Glutamatergic neuron (in vitro differentiated cells): ENCODE data around the gene NOP9. TPM values are rescaled to one million over a fixed set of nuclear protein-coding genes. Genes with fewer than 3 reads are reported as not detected.

Source experiments
- DNase-seq: peaks from one replicate; pipeline ENCODE4 v3.0.0; 2022
- H3K27ac Mint-ChIP-seq: one replicate; pipeline ENCODE4 v1.8.0; 2020; ENCODE audit warnings: mild to moderate bottlenecking, mixed read lengths, inconsistent platforms; ENCODE audit not compliant: unreplicated experiment
- H3K27me3 Mint-ChIP-seq: one replicate; pipeline ENCODE4 v1.8.0; 2020; ENCODE audit warnings: mild to moderate bottlenecking, moderate library complexity, mixed read lengths, inconsistent platforms; ENCODE audit not compliant: unreplicated experiment
- H3K36me3 Mint-ChIP-seq: one replicate; pipeline ENCODE4 v1.8.0; 2020; ENCODE audit warnings: mild to moderate bottlenecking, mixed read lengths, inconsistent platforms; ENCODE audit not compliant: unreplicated experiment
- H3K4me1 Mint-ChIP-seq: one replicate; pipeline ENCODE4 v1.8.0; 2020; ENCODE audit warnings: mild to moderate bottlenecking, low read depth, mixed read lengths, inconsistent platforms; ENCODE audit not compliant: unreplicated experiment
- H3K4me3 Mint-ChIP-seq: one replicate; pipeline ENCODE4 v1.8.0; 2020; ENCODE audit warnings: mild to moderate bottlenecking, mixed read lengths, inconsistent platforms; ENCODE audit not compliant: unreplicated experiment
- H3K9me3 Mint-ChIP-seq: one replicate; pipeline ENCODE4 v1.8.0; 2020; ENCODE audit warnings: mild to moderate bottlenecking, moderate library complexity, mixed read lengths, inconsistent platforms; ENCODE audit not compliant: unreplicated experiment
- total RNA-seq: library from RNA; stranded (reverse); fragmentation: NEBNext Ultra II Directional; extraction: Animal tissue kit (Norgen Biotek cat#: 25700); gene quantifications from one replicate; pipeline ENCODE4 v1.2.1, GENCODE V29; 2021; ENCODE audit not compliant: unreplicated experiment
- TF ChIP-seq, protein P1 (sequence below): fragments of 200-600 bp; sonication (generic); IDR thresholded peaks from one replicate; pipeline ENCODE4 v1.5.0; 2021; ENCODE audit not compliant: partially characterized antibody, unreplicated experiment

NOP9 gene
- total RNA-seq, 1 donor from 2014 or later: 29.2 TPM

DNA sequence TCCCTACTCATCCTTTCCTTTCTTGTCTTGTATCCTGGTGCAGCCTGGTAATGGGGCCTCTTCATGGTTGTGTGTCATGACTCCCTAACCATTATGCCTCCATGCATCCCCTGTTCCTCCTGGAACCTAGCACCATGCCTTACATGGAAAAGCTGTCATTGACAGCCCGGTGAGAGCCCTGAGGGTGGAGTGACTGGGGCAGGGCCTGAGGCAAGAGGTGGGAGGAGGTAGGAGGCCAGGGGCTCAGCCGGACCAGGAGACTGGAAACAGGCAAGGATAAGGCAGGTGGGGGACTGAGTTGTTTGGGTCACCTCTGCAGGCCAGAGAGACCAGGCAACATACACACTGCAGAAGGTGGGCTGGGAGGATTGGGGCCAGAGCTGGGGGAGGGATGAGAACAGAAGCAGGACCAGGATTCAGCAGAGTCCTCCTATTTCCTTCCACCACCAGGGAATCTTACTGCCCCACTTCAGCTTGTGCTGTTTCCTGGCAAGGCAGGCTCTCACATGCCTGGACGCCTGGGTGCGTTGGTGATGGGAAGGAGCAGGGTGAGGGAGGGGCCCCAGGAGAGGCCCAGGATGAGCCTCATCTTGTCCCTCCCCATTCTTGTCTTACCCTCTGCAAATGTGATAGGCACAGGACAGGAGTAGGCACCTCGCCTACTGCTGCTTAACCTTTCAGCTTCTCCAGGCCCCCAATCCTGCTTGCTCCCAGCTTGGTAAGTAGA, 10.1 kb downstream of the NOP9 start, which contains the start of gene LTB4R2:
Gene LTB4R2, plus strand, starts transcription at position 603 of the 727 bp plus-strand sequence. CDS start 525 bp downstream, outside the sequence.
- no peak for DNase-seq
- H3K27me3 Mint-ChIP-seq: peaks cover 14% of the 10 kb centered on the region
- no peaks in the 10 kb centered on the region for H3K36me3 Mint-ChIP-seq
- peaks cover 2% of the 10 kb centered on the region for H3K4me1 Mint-ChIP-seq
- TF ChIP-seq, protein P1, sequence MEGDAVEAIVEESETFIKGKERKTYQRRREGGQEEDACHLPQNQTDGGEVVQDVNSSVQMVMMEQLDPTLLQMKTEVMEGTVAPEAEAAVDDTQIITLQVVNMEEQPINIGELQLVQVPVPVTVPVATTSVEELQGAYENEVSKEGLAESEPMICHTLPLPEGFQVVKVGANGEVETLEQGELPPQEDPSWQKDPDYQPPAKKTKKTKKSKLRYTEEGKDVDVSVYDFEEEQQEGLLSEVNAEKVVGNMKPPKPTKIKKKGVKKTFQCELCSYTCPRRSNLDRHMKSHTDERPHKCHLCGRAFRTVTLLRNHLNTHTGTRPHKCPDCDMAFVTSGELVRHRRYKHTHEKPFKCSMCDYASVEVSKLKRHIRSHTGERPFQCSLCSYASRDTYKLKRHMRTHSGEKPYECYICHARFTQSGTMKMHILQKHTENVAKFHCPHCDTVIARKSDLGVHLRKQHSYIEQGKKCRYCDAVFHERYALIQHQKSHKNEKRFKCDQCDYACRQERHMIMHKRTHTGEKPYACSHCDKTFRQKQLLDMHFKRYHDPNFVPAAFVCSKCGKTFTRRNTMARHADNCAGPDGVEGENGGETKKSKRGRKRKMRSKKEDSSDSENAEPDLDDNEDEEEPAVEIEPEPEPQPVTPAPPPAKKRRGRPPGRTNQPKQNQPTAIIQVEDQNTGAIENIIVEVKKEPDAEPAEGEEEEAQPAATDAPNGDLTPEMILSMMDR: no peak
- peak within 1 kb of the TSS; percentile 48 for H3K27ac Mint-ChIP-seq
- H3K4me3 Mint-ChIP-seq: peak within 1 kb of the TSS; percentile 73
- H3K9me3 Mint-ChIP-seq: peaks cover 4% of the 10 kb centered on the region

DNA sequence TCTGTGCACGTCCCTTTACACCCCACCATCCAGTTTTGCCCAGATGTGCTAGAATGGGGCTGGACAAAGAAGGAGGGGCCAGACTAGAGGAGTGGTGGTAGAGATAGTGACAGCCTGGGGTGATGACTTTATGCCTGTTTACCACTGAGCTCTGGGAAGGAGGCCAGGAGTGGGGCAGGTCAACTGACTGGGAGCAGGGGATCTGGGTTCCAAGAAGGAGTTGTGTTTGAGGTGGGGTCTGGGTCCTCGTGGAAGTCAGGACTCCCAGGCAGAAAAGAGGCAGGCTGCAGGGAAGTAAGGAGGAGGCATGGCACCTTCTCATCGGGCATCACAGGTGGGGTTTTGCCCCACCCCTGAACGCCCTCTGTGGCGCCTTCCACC, 10.6 kb downstream of the NOP9 start:
- Mint-ChIP-seq H3K4me3 (peak overlapping the region; percentile 73), H3K27me3 (peaks cover 15% of the 10 kb centered on the region), H3K36me3 (no peaks in the 10 kb centered on the region), H3K9me3 (peaks cover 4% of the 10 kb centered on the region), H3K27ac (peak overlapping the region; percentile 48), H3K4me1 (peaks cover 2% of the 10 kb centered on the region)
- TF ChIP-seq, protein P1: no peak
- DNase-seq: no peak

DNA sequence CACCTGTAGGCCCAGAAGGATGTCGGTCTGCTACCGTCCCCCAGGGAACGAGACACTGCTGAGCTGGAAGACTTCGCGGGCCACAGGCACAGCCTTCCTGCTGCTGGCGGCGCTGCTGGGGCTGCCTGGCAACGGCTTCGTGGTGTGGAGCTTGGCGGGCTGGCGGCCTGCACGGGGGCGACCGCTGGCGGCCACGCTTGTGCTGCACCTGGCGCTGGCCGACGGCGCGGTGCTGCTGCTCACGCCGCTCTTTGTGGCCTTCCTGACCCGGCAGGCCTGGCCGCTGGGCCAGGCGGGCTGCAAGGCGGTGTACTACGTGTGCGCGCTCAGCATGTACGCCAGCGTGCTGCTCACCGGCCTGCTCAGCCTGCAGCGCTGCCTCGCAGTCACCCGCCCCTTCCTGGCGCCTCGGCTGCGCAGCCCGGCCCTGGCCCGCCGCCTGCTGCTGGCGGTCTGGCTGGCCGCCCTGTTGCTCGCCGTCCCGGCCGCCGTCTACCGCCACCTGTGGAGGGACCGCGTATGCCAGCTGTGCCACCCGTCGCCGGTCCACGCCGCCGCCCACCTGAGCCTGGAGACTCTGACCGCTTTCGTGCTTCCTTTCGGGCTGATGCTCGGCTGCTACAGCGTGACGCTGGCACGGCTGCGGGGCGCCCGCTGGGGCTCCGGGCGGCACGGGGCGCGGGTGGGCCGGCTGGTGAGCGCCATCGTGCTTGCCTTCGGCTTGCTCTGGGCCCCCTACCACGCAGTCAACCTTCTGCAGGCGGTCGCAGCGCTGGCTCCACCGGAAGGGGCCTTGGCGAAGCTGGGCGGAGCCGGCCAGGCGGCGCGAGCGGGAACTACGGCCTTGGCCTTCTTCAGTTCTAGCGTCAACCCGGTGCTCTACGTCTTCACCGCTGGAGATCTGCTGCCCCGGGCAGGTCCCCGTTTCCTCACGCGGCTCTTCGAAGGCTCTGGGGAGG, 11.3 kb downstream of the NOP9 start, which contains the start of gene LTB4R:
Gene LTB4R, plus strand, starts transcription at position 857 of the 959 bp plus-strand sequence. CDS start 4,150 bp downstream, outside the sequence.
- H3K9me3 Mint-ChIP-seq: peaks cover 4% of the 10 kb centered on the region
- TF ChIP-seq, protein P1: no peak
- peak within 1 kb of the TSS; percentile 48 for H3K27ac Mint-ChIP-seq
- peaks cover 2% of the 10 kb centered on the region for H3K4me1 Mint-ChIP-seq
- peak; percentile 82 for DNase-seq
- peaks cover 17% of the 10 kb centered on the region for H3K27me3 Mint-ChIP-seq
- no peaks in the 10 kb centered on the region for H3K36me3 Mint-ChIP-seq
- peak within 1 kb of the TSS; percentile 73 for H3K4me3 Mint-ChIP-seq

DNA sequence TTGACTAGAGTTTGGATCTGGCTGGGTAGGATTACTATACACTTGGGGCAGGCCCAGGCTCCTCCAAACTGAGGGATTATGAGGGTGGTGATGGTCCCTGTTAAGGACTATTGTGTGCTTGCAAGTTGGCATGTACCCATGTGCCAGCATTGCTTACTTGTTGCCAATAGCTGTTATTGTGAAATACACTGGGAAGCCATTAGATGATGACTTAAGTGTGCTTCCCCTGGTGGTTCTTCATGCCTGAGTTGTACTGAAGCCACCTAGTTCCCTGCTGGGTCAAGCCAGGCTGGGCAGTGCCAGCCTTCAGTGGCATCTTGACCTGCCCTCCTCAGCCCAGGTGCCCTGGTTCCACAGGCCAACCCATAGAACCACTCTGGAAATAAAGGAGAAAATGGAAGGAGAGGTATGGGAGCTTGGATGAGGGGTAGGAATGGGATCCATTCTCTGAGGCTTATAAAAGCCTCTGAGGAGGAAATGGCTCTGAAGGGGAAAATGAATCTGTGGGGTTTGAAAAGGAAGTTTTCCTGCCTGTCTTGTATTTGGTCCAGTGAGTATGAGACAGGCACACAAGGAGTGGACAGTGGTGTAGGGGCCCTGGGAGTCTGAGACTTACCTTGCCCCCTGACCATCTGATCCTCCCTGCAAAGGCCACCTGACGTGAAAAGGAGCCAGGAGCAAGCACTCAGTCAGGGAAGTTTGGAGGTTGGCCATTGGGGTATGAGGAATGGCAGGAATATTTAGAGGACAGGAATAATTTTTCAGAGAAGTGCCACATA, 12.4 kb downstream of the NOP9 start:
- H3K4me3 Mint-ChIP-seq: no peak overlapping the region
- no peaks in the 10 kb centered on the region for H3K36me3 Mint-ChIP-seq
- no peak for DNase-seq
- H3K9me3 Mint-ChIP-seq: peaks cover 4% of the 10 kb centered on the region
- H3K27me3 Mint-ChIP-seq: peaks cover 13% of the 10 kb centered on the region
- H3K27ac Mint-ChIP-seq: no peak overlapping the region
- H3K4me1 Mint-ChIP-seq: peaks cover 2% of the 10 kb centered on the region
- TF ChIP-seq, protein P1: no peak
